Kidney (tissue), 14 donors: ENCODE measurements around the gene GP1BA. TPM values are rescaled to one million over a fixed set of nuclear protein-coding genes. Genes with fewer than 3 reads are reported as not detected.

ENCODE experiments used
- DNase-seq, 5 donors: peaks; one replicate each; pipeline ENCODE4 v3.0.0-alpha.2; 2013 to 2020
- FAIRE-seq: peaks from 2 replicates; lab custom pipeline; 2012; peaks lifted over from hg19 to GRCh38; lab: Jason Lieb, UNC
- H3K27ac ChIP-seq, 2 donors: one replicate each; pipeline ENCODE4 v1.7.0; 2013; ENCODE audit warnings: low read depth in 2 of 2, low read length in 2 of 2, inconsistent platforms in 1 of 2
- H3K27me3 ChIP-seq: one replicate; pipeline ENCODE4 v1.7.1; 2013; ENCODE audit warnings: low read length, inconsistent platforms; ENCODE audit not compliant: control insufficient read depth, insufficient read depth
- H3K36me3 ChIP-seq, 3 donors: one replicate each; pipeline versions ENCODE4 v1.7.0 to v1.7.1; 2013; ENCODE audit warnings: low read length in 3 of 3, control low read depth in 1 of 3, inconsistent platforms in 1 of 3; ENCODE audit not compliant: insufficient read depth in 3 of 3, control insufficient read depth in 2 of 3
- H3K4me1 ChIP-seq, 3 donors: one replicate each; pipeline versions ENCODE4 v1.7.0 to v1.7.1; 2013; ENCODE audit warnings: low read length in 3 of 3, inconsistent platforms in 1 of 3, low read depth in 1 of 3; ENCODE audit not compliant: control insufficient read depth in 2 of 3, insufficient read depth in 2 of 3
- H3K4me3 ChIP-seq, 3 donors: one replicate each; pipeline versions ENCODE4 v1.7.0 to v1.8.1; 2013; ENCODE audit warnings: low read length in 3 of 3, control low read depth in 1 of 3, inconsistent platforms in 1 of 3
- H3K9ac ChIP-seq, 3 donors: one replicate each; pipeline versions ENCODE4 v1.7.0 to v1.7.1; 2013; ENCODE audit warnings: low read length in 3 of 3, control low read depth in 1 of 3, inconsistent platforms in 1 of 3
- H3K9me3 ChIP-seq, 3 donors: one replicate each; pipeline versions ENCODE4 v1.7.0 to v1.7.1; 2013; ENCODE audit warnings: low read length in 3 of 3, control low read depth in 1 of 3, inconsistent platforms in 1 of 3; ENCODE audit not compliant: control insufficient read depth in 2 of 3, insufficient read depth in 1 of 3
- intact Hi-C: fragments of 100-400 bp; cut with DNase I; formaldehyde crosslinking; loops from one replicate; pipeline ENCODE4 v1.11.1; 2022
- polyA plus RNA-seq: library from polyadenylated mRNA; stranded (reverse); fragments of 350-450 nt; fragmentation: Illumina TruSeq; extraction: RNeasy Lipid Tissue Mini Kit (QIAGEN cat#74804); gene quantifications from one replicate; pipeline ENCODE4 v1.2.3, GENCODE V29; 2014; ENCODE audit warnings: low read depth, low replicate concordance; ENCODE audit not compliant: insufficient read depth
- total RNA-seq: library from RNA; stranded (reverse); fragmentation: NEBNext Ultra II Directional; extraction: Animal tissue kit (Norgen Biotek cat#: 25700); gene quantifications from one replicate; pipeline ENCODE4 v1.2.1, GENCODE V29; 2021
- TF ChIP-seq, protein P1 (sequence below): IDR thresholded peaks from 3 replicates; pipeline ENCODE4 v1.5.1; 2012; ENCODE audit warnings: mild to moderate bottlenecking, moderate library complexity, borderline replicate concordance; ENCODE audit not compliant: insufficient read depth; ENCODE audit errors: extremely low read depth
- donor health status: control.
- donor health status: control.
- donor health status: control.
- donor health status: control.
- donor health status: control.
- donor health status: DM: yes; HTN: yes; CAD: no.
- donor health status: Normal renal cell carcinoma (clear cell type).

Gene GP1BA
- total and polyA plus RNA-seq, 2 donors from 2014 or later = not detected

DNA sequence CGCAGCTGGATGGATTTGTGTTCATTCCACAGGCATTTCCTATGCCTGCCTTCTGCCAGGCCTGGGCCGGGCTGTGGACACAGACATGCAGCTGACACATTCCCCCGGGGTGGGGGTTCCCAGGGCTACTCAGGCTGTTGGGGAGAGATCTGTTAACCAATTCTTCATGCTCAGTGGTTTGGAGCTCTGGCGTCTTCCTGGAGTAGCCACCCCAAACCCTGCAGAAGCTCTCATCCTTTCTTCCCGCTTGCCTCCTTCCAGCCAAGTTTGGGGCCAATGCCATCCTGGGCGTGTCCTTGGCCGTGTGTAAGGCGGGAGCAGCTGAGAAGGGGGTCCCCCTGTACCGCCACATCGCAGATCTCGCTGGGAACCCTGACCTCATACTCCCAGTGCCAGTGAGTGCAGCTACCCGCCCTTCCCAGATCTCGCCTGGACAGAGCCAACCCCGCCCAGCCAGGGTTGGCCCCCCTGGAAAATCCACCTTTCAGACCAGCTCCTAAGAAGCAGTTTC lies 21.4 kb downstream of the GP1BA start:
- Histone ChIP-seq H3K4me1 (peaks cover 0 to 12% (median 8%) of the 10 kb centered on the region in 3 donors), H3K27ac (no peak overlapping the region), H3K27me3 (no peaks in the 10 kb centered on the region), H3K36me3 (no peaks in the 10 kb centered on the region), H3K9ac (no peak overlapping the region), H3K9me3 (no peaks in the 10 kb centered on the region), H3K4me3 (no peak overlapping the region)
- DNase-seq (peak in 3 of 5 donors; percentile 55 to 74 (median 71)), FAIRE-seq (no peak)
- TF ChIP-seq, protein P1, sequence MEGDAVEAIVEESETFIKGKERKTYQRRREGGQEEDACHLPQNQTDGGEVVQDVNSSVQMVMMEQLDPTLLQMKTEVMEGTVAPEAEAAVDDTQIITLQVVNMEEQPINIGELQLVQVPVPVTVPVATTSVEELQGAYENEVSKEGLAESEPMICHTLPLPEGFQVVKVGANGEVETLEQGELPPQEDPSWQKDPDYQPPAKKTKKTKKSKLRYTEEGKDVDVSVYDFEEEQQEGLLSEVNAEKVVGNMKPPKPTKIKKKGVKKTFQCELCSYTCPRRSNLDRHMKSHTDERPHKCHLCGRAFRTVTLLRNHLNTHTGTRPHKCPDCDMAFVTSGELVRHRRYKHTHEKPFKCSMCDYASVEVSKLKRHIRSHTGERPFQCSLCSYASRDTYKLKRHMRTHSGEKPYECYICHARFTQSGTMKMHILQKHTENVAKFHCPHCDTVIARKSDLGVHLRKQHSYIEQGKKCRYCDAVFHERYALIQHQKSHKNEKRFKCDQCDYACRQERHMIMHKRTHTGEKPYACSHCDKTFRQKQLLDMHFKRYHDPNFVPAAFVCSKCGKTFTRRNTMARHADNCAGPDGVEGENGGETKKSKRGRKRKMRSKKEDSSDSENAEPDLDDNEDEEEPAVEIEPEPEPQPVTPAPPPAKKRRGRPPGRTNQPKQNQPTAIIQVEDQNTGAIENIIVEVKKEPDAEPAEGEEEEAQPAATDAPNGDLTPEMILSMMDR = no peak
- intact Hi-C loops = no loop called here

DNA sequence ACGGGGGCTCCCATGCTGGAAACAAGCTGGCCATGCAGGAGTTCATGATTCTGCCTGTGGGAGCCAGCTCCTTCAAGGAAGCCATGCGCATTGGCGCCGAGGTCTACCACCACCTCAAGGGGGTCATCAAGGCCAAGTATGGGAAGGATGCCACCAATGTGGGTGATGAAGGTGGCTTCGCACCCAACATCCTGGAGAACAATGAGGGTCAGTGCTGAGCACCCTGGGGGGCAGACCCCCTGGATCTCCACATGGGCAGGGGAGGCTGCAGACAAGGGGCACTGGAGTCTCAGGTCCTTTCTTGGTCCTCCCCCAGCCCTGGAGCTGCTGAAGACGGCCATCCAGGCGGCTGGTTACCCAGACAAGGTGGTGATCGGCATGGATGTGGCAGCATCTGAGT lies 23.0 kb downstream of the GP1BA start:
- intact Hi-C loops = no loop called here
- Histone ChIP-seq H3K9me3 (no peaks in the 10 kb centered on the region), H3K36me3 (peaks cover 0 to 10% (median 7%) of the 10 kb centered on the region in 3 donors), H3K27ac (no peak overlapping the region), H3K4me3 (no peak overlapping the region), H3K27me3 (no peaks in the 10 kb centered on the region), H3K9ac (no peak overlapping the region), H3K4me1 (peaks cover 0 to 11% (median 8%) of the 10 kb centered on the region in 3 donors)
- FAIRE-seq (no peak), DNase-seq (no peak)
- TF ChIP-seq, protein P1 = no peak

DNA sequence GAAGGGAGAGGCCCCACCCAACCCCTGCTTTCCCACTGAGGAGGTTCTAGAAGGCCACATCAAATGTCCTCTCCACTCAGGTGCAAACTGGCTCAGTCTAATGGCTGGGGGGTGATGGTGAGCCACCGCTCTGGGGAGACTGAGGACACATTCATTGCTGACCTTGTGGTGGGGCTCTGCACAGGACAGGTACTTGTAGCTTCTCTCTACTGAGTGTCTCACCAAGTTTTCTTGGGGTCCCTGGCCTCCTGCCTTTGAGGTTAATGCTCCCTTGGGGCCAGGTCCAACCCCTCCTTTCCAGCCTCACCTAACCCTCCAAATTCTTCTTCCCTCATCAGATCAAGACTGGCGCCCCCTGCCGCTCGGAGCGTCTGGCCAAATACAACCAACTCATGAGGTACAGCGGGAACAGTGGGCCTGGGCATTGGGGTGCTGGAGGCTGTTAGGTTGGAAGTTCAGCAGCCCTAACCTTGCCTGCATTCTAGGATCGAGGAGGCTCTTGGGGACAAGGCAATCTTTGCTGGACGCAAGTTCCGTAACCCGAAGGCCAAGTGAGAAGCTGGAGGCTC lies 24.5 kb downstream of the GP1BA start:
- intact Hi-C loops = no loop called here
- H3K4me3 ChIP-seq = no peak overlapping the region
- no peak overlapping the region for H3K9ac ChIP-seq
- no peaks in the 10 kb centered on the region for H3K27me3 ChIP-seq
- DNase-seq (no peak), FAIRE-seq (no peak)
- no peaks in the 10 kb centered on the region for H3K9me3 ChIP-seq
- H3K4me1 ChIP-seq = no peaks in the 10 kb centered on the region
- H3K27ac ChIP-seq = no peak overlapping the region
- peaks cover 2 to 18% (median 10%) of the 10 kb centered on the region in 3 donors for H3K36me3 ChIP-seq
- TF ChIP-seq, protein P1 = no peak
